Measurements from ENCODE around the gene SRGAP1. TPM values are rescaled to one million over a fixed set of nuclear protein-coding genes. Genes with fewer than 3 reads are reported as not detected.
"Not testable (repeated sequence)": the region's sequence is repeated elsewhere in the genome, so short reads cannot be mapped to it uniquely, and the experiment has no call there.

SRGAP1 gene
- total and polyA plus RNA-seq, 2 experiments from 2014 or later, result 13.0 to 29.4 TPM

DNA sequence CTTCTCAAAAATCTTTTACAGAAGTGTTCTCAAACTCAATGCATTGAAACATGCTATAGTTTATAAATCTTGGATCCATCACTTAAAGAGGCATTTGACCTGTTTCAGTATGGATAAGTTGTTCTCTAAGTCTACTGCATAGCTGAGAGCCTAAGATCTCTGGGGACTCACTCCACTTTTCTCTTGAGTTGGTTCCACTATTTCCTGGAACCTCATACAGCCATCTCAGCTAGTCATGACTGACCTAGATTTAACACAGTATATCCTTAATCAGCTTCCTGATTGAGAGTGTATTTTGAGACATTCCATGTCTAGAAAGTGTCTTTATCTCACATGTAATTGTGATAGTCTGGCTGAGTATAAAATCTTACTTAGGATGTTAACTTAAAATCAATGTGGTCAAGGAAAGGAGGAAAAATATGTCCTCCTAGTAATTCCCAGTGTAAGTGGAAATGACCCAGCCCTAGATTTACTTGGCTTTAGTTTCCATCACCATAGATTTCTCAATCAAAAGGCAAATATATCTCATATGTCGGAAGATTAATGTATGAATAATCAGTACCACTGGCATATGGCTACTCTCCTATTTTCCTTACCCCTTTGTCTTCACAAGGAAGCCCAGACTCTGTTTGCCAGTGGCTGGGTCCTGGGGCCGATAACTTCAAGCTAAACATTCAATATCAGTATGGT lies 315.7 kb downstream of the SRGAP1 start:
- 5 to 6% methylated on average over 2 of the region's 2 CpGs for WGBS, 2 experiments (ENCODE audit: low coverage in 1 of 2, low lambda C conversion rate in 2 of 2, missing lambda C conversion rate in 2 of 2)
- in situ Hi-C loops (cut with MboI), result no loop called here
- Histone ChIP-seq H4K20me1 (ENCODE audit: insufficient read depth) (no peaks in the 10 kb centered on the region), H3K27ac (peak overlapping the region; percentile 97), H3K9ac (peak overlapping the region; percentile 78), H3K4me3 (peak overlapping the region; percentile 60), H3K27me3 (replicated peaks; ENCODE audit: insufficient read depth) (no peaks in the 10 kb centered on the region), H2AFZ (peak overlapping the region; percentile 74), H3K4me2 (ENCODE audit: unreplicated experiment) (peak overlapping the region; percentile 86), H3K79me2 (ENCODE audit: insufficient read depth) (no peaks in the 10 kb centered on the region), H3K9me3 (ENCODE audit: low read depth) (no peaks in the 10 kb centered on the region), H3K9me2 (ENCODE audit: insufficient read depth) (no peaks in the 10 kb centered on the region), H3F3A (ENCODE audit: insufficient read depth) (peaks cover 56% of the 10 kb centered on the region), H3K36me3 (ENCODE audit: low read depth) (no peaks in the 10 kb centered on the region), H3K4me1 (ENCODE audit: insufficient read depth) (peaks cover 28% of the 10 kb centered on the region)
- TF ChIP-seq EZH2phosphoT487 (IDR thresholded peaks at IDR 0.05; ENCODE audit: insufficient read depth, low read depth) (no peak), EZH2 (IDR thresholded peaks at IDR 0.05; ENCODE audit: insufficient read depth, poor library complexity, severe bottlenecking) (no peak)
- DNase-seq, result peak; percentile 60

DNA sequence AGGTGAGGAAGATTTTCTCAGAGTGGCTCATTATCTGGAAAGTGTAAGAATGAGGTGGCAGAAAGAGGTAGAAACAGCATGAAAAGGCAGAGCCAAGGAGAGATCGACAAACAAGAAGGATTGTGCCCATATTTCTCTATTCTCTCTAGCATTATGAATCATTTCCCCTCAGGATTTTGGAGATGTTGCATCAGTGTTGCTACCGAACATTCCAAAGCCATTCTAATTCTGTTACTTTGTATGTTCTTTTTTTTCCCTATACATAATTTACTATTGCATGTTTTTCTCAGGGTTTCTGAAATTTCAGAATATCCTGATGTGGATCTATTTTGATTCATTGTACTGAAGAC lies 316.2 kb downstream of the SRGAP1 start:
- H3F3A ChIP-seq (ENCODE audit: insufficient read depth), result peaks cover 55% of the 10 kb centered on the region
- in situ Hi-C loops (cut with MboI), result no loop called here
- H3K79me2 ChIP-seq (ENCODE audit: insufficient read depth), result no peaks in the 10 kb centered on the region
- peak overlapping the region; percentile 78 for H3K9ac ChIP-seq
- peaks cover 28% of the 10 kb centered on the region for H3K4me1 ChIP-seq (ENCODE audit: insufficient read depth)
- peak overlapping the region; percentile 74 for H2AFZ ChIP-seq
- H3K27me3 ChIP-seq (replicated peaks; ENCODE audit: insufficient read depth), result no peaks in the 10 kb centered on the region
- peak overlapping the region; percentile 86 for H3K4me2 ChIP-seq (ENCODE audit: unreplicated experiment)
- peak; percentile 84 for DNase-seq
- no peaks in the 10 kb centered on the region for H3K36me3 ChIP-seq (ENCODE audit: low read depth)
- H3K4me3 ChIP-seq, result peak overlapping the region; percentile 60
- no peaks in the 10 kb centered on the region for H4K20me1 ChIP-seq (ENCODE audit: insufficient read depth)
- no peaks in the 10 kb centered on the region for H3K9me2 ChIP-seq (ENCODE audit: insufficient read depth)
- H3K27ac ChIP-seq, result peak overlapping the region; percentile 97
- TF ChIP-seq EZH2phosphoT487 (IDR thresholded peaks at IDR 0.05; ENCODE audit: insufficient read depth, low read depth), result no peak
- no peak for TF ChIP-seq EZH2 (IDR thresholded peaks at IDR 0.05; ENCODE audit: insufficient read depth, poor library complexity, severe bottlenecking)
- no peaks in the 10 kb centered on the region for H3K9me3 ChIP-seq (ENCODE audit: low read depth)
- 0% methylated on average over 2 of the region's 2 CpGs for WGBS, 2 experiments (ENCODE audit: low coverage in 1 of 2, low lambda C conversion rate in 2 of 2, missing lambda C conversion rate in 2 of 2)

DNA sequence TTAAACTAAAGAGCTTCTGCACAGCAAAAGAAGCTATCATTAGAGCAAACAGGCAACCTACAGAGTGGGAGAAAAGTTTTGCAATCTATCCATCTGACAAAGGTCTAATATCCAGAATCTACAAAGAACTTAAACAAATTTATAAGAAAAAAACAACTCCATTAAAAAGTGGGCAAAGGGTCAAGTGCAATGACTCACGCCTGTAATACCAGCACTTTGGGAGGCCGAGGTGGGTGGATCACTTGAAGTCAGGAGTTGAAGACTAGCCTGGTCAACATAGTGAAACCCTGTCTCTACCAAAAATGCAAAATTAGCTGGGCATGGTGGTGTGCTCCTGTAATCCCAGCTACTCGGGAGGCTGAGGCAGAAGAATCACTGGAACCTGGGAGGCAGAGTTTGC lies 322.1 kb downstream of the SRGAP1 start:
- Histone ChIP-seq H3K4me2 (ENCODE audit: unreplicated experiment) (peak overlapping the region; percentile 22), H3F3A (ENCODE audit: insufficient read depth) (peaks cover 33% of the 10 kb centered on the region), H3K27ac (peak overlapping the region; percentile 69), H3K4me1 (ENCODE audit: insufficient read depth) (peaks cover 26% of the 10 kb centered on the region)
- H3K79me2 ChIP-seq (ENCODE audit: insufficient read depth); H4K20me1 ChIP-seq (ENCODE audit: insufficient read depth); H2AFZ ChIP-seq; H3K36me3 ChIP-seq (ENCODE audit: low read depth); in situ Hi-C loops (cut with MboI); H3K4me3 ChIP-seq; H3K9me3 ChIP-seq (ENCODE audit: low read depth); H3K9me2 ChIP-seq (ENCODE audit: insufficient read depth); H3K9ac ChIP-seq; H3K27me3 ChIP-seq (replicated peaks; ENCODE audit: insufficient read depth): not testable (repeated sequence)
- 28 to 31% methylated on average over 3 of the region's 3 CpGs for WGBS, 2 experiments (ENCODE audit: low coverage in 1 of 2, low lambda C conversion rate in 2 of 2, missing lambda C conversion rate in 2 of 2)
- DNase-seq, result peak; percentile 56

DNA sequence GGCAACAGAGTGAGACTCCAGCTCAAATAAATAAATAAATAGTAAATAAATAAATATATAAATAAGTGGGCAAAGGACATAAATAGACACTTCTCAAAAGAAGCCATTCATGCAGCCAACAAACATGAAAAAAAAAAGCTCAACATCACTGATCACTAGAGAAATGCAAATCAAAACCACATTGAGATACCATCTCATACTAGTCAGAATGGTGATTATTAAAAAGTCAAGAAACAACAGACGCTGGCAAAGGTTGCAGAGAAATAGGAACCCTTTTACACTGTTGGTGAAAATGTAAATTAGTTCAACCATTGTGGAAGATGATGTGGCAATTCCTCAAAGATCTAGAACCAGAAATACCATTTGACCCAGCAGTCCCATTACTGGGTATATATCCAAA lies 322.5 kb downstream of the SRGAP1 start:
- H3K9me2 ChIP-seq (ENCODE audit: insufficient read depth); H4K20me1 ChIP-seq (ENCODE audit: insufficient read depth); H3K4me3 ChIP-seq; in situ Hi-C loops (cut with MboI); H3K9me3 ChIP-seq (ENCODE audit: low read depth); H2AFZ ChIP-seq; H3K36me3 ChIP-seq (ENCODE audit: low read depth); H3K79me2 ChIP-seq (ENCODE audit: insufficient read depth); H3K27me3 ChIP-seq (replicated peaks; ENCODE audit: insufficient read depth); H3K9ac ChIP-seq: not testable (repeated sequence)
- Histone ChIP-seq H3K4me1 (ENCODE audit: insufficient read depth) (peaks cover 30% of the 10 kb centered on the region), H3K27ac (peak overlapping the region; percentile 69), H3K4me2 (ENCODE audit: unreplicated experiment) (peak overlapping the region; percentile 22), H3F3A (ENCODE audit: insufficient read depth) (peaks cover 33% of the 10 kb centered on the region)
- WGBS, 2 experiments (ENCODE audit: low coverage in 1 of 2, low lambda C conversion rate in 2 of 2, missing lambda C conversion rate in 2 of 2), result 8 to 18% methylated on average over 1 of the region's 1 CpG
- DNase-seq, result peak; percentile 46

DNA sequence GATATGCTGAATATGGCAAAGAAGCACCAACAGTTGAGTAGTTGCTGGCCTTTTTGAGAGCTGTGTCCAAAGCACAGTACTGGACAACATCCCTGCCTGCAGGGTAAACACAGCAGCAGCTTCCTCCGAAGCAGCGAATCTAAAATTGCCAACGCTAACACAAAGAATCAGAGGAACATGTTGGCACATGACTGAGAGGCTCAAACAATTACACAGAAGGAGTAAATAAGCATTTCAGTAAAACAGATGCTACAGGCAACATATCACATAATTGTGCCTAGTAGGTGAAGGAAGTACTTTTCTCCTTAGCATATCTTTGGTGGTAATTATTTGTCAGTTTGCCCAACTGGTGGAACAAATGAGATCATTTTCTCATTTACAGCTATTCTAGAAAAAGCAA lies 325.5 kb downstream of the SRGAP1 start:
- Histone ChIP-seq H3K9me3 (ENCODE audit: low read depth) (no peaks in the 10 kb centered on the region), H3K27me3 (replicated peaks; ENCODE audit: insufficient read depth) (no peaks in the 10 kb centered on the region), H3K9me2 (ENCODE audit: insufficient read depth) (no peaks in the 10 kb centered on the region), H3K4me3 (no peak overlapping the region), H3K4me1 (ENCODE audit: insufficient read depth) (peaks cover 42% of the 10 kb centered on the region), H3F3A (ENCODE audit: insufficient read depth) (peaks cover 38% of the 10 kb centered on the region), H3K27ac (peak overlapping the region; percentile 86), H3K4me2 (ENCODE audit: unreplicated experiment) (peak overlapping the region; percentile 24), H3K36me3 (ENCODE audit: low read depth) (no peaks in the 10 kb centered on the region), H2AFZ (peak overlapping the region; percentile 69), H4K20me1 (ENCODE audit: insufficient read depth) (no peaks in the 10 kb centered on the region), H3K9ac (peak overlapping the region; percentile 6; the same call in 1 of the 2 replicates), H3K79me2 (ENCODE audit: insufficient read depth) (no peaks in the 10 kb centered on the region)
- TF ChIP-seq EZH2 (IDR thresholded peaks at IDR 0.05; ENCODE audit: insufficient read depth, poor library complexity, severe bottlenecking), result no peak
- TF ChIP-seq EZH2phosphoT487 (IDR thresholded peaks at IDR 0.05; ENCODE audit: insufficient read depth, low read depth), result no peak
- in situ Hi-C loops (cut with MboI), result no loop called here
- 7 to 19% methylated on average over 3 of the region's 3 CpGs for WGBS, 2 experiments (ENCODE audit: low coverage in 1 of 2, low lambda C conversion rate in 2 of 2, missing lambda C conversion rate in 2 of 2)
- peak; percentile 40 for DNase-seq
